Right cardiac atrium (tissue), 5 donors: ENCODE results near the gene TTN. TPM values are rescaled to one million over a fixed set of nuclear protein-coding genes. Genes with fewer than 3 reads are reported as not detected.
A peak's percentile ranks its signal among the peaks of the same experiment; 100 is the strongest.

Source experiments
- ATAC-seq, 2 donors: fragments of 200-7000 bp; cut with Tn5 transposase; one replicate each; pipeline versions ENCODE4 v1.8.0 to v1.9.1; 2020; ENCODE audit warnings: moderate library complexity in 2 of 2, mild to moderate bottlenecking in 1 of 2
- DNase-seq, 3 donors: peaks; one replicate each; pipeline ENCODE4 v3.0.0-alpha.2; 2020
- H3K27ac ChIP-seq: one replicate; pipeline ENCODE4 v1.5.1; 2013; ENCODE audit warnings: mild to moderate bottlenecking, low read length, control low read depth, moderate library complexity
- H3K27me3 ChIP-seq: one replicate; pipeline ENCODE4 v1.6.1; 2013; ENCODE audit not compliant: control insufficient read depth, insufficient read depth
- H3K4me1 ChIP-seq: one replicate; pipeline ENCODE4 v1.6.1; 2013; ENCODE audit warnings: low read length; ENCODE audit not compliant: control insufficient read depth, insufficient read depth
- H3K4me3 ChIP-seq: one replicate; pipeline ENCODE4 v1.5.1; 2013; ENCODE audit warnings: low read length, control low read depth
- H3K9me3 ChIP-seq: one replicate; pipeline ENCODE4 v1.6.1; 2013; ENCODE audit warnings: low read length; ENCODE audit not compliant: control insufficient read depth
- WGBS: extraction: QIAGEN DNeasy Blood & Tissue Kit; methylation state at CpG from one replicate; pipeline ENCODE4 v1.1.7; 2013; 5-methylcytosine and 5-hydroxymethylcytosine counted together
- intact Hi-C, 4 donors: fragments of 100-400 bp; cut with DNase I; formaldehyde crosslinking; loops; one replicate each; pipeline versions ENCODE4 v1.11.0 to v1.14.0; 2022 to 2023
- polyA plus RNA-seq: library from polyadenylated mRNA; stranded (reverse); fragments of 200-250 nt; gene quantifications from one replicate; pipeline ENCODE4 v1.2.3, GENCODE V29; 2013
- total RNA-seq, 4 donors: library from RNA; stranded (reverse); fragmentation: NEBNext Ultra II Directional; extraction: Animal tissue kit (Norgen Biotek cat#: 25700); gene quantifications; one replicate each; pipeline ENCODE4 v1.2.1, GENCODE V29; 2021
- donor health status: healthy with polysubstance abuse.
- donor health status: DM: no; HTN: yes; CAD: no.
- donor health status: DM: no; HTN: no; CAD: no.
- donor health status: DM: no; HTN: yes; CAD: no; lungs with severe emphysema.
- donor health status: DM: yes; HTN: yes; CAD: no.

TTN gene
- total and polyA plus RNA-seq, 5 donors = 266 to 2,179 (median 1,828) TPM

GRCh38 chr2:178627401-178627800 lies 179.8 kb downstream of the TTN start:
- Histone ChIP-seq H3K27me3 (no peaks in the 10 kb centered on the region), H3K4me1 (no peaks in the 10 kb centered on the region), H3K27ac (no peak overlapping the region), H3K4me3 (peak overlapping the region; percentile 45), H3K9me3 (no peaks in the 10 kb centered on the region)
- ATAC-seq = no peak
- DNase-seq = no peak
- WGBS = 60% methylated on average over 1 of the region's 1 CpG
- intact Hi-C loops = no loop called here

- 97% methylated on average over 1 of the region's 1 CpG for WGBS
- H3K4me3 ChIP-seq = no peak overlapping the region
- DNase-seq (no peak), ATAC-seq (no peak)
- no peaks in the 10 kb centered on the region for H3K4me1 ChIP-seq
- H3K27ac ChIP-seq = no peak overlapping the region
- intact Hi-C loops = no loop called here
- H3K9me3 ChIP-seq = no peaks in the 10 kb centered on the region
- no peaks in the 10 kb centered on the region for H3K27me3 ChIP-seq
Measured at GRCh38 chr2:178615969-178616368, 191.3 kb downstream of the TTN start.

DNA sequence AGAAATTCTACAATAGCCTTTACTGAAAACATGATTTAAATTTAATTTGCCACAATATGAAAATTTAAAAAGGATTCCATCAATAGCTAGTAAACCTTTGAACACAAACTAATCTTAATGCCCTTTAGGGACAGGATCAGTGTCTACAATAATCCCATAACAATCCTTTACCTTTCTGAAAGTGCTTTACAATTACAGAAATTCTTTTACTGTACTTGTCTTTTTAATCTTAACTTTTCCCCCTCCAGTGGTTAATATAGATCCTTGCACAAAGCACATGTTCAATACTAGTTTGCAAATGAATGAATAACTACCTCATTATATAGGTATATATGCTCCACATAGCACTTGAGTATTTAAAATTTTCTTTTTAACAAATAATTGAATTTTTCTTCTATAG lies 204.3 kb downstream of the TTN start:
- Histone ChIP-seq H3K4me1 (no peaks in the 10 kb centered on the region), H3K27ac (no peak overlapping the region), H3K9me3 (no peaks in the 10 kb centered on the region), H3K4me3 (no peak overlapping the region), H3K27me3 (no peaks in the 10 kb centered on the region)
- DNase-seq (no peak), ATAC-seq (no peak)
- intact Hi-C loops = no loop called here

DNA sequence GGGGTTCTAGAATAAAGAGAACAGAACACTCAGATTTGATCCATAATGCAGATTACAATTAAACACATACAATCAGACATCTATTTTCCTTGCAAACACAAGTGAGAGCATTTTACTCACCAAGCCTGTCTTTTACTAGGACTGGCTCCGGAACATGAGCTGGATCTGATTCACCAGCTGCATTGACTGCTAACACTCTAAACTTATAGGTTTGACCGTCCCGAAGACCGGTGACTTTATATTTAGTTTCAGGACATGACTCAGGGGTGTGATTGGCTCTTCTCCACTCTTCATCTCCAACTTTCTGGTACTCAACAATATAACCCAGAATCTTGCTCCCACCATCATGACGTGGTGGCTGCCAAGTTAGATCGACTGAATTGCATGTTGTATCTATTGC lies 214.6 kb downstream of the TTN start:
- H3K27ac ChIP-seq = no peak overlapping the region
- 85% methylated on average over 6 of the region's 6 CpGs for WGBS
- no peak for ATAC-seq

DNA sequence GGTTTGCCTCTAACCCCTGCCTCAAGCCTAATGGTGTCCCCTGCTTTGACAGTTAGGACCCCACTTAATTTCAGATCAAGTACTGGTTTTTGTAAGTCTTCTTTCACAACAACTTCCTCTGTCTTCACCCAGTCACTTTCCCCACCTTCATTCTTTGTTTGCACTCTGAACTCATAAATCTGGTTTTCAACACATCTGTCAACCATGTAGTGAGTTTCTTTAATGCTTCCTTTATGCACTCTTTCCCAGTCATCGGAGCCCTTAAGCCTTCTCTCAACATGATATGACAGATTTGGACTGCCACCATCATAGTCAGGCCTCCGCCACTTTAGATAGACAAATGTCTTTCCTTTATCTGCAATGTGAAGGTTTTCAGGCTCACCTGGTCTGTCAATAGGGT lies 217.9 kb downstream of the TTN start:
- Histone ChIP-seq H3K4me1 (no peaks in the 10 kb centered on the region), H3K27me3 (no peaks in the 10 kb centered on the region), H3K27ac (no peak overlapping the region), H3K9me3 (no peaks in the 10 kb centered on the region), H3K4me3 (no peak overlapping the region)
- no peak for ATAC-seq
- intact Hi-C loops = no loop called here
- no peak for DNase-seq
- WGBS = 74% methylated on average over 2 of the region's 2 CpGs

More for the DNA sequence above, 214.6 kb downstream of the TTN start:
- Histone ChIP-seq H3K27me3 (no peaks in the 10 kb centered on the region), H3K4me1 (no peaks in the 10 kb centered on the region), H3K4me3 (no peak overlapping the region), H3K9me3 (no peaks in the 10 kb centered on the region)
- DNase-seq = no peak
- intact Hi-C loops = no loop called here

DNA sequence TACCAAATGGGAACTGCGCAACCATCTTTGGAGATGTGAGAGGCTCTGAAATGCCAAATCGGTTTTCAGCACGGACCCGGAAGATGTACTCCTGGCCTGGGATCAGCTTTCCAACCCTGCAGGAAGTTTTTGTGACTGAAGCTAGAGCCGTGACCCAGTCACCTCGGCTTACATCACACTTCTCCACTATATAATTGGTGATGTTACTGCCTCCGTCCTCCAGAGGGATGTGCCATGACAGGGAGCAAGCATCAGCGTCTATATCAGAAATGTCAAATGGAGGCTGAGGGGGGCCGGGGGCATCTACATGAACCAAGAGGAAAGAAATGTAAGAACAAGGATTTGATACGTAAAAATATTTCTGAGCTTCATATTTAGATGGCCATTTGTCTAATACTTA lies 222.6 kb downstream of the TTN start:
- DNase-seq (no peak), ATAC-seq (peak in 1 of 2 donors; percentile 12)
- H3K27me3 ChIP-seq = no peaks in the 10 kb centered on the region
- intact Hi-C loops = no loop called here
- no peaks in the 10 kb centered on the region for H3K9me3 ChIP-seq
- H3K4me1 ChIP-seq = no peaks in the 10 kb centered on the region
- 83% methylated on average over 10 of the region's 10 CpGs for WGBS
- H3K4me3 ChIP-seq = no peak overlapping the region
- H3K27ac ChIP-seq = no peak overlapping the region

DNA sequence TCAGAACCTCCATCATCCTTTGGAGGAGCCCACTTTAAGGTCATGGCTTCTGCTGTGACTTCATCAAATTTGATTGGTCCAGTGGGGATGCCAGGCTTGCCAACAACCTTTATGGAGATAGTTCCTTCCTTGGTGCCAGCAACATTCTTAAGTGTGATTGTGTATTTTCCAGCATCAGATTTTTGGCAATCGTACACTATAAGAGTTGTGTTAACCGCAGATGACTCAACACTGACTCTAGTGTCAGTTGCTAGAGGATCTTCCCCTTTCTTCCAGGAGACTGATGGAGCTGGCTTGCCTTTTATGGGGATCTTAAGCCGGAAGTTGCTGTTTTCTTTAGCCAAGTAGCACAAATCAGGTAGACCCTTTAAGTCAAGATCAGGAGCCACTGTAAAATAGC lies 228.2 kb downstream of the TTN start:
- Histone ChIP-seq H3K4me3 (no peak overlapping the region), H3K27ac (no peak overlapping the region), H3K9me3 (no peaks in the 10 kb centered on the region), H3K4me1 (no peaks in the 10 kb centered on the region), H3K27me3 (no peaks in the 10 kb centered on the region)
- DNase-seq (no peak), ATAC-seq (no peak)
- intact Hi-C loops = no loop called here
- 76% methylated on average over 3 of the region's 3 CpGs for WGBS

DNA sequence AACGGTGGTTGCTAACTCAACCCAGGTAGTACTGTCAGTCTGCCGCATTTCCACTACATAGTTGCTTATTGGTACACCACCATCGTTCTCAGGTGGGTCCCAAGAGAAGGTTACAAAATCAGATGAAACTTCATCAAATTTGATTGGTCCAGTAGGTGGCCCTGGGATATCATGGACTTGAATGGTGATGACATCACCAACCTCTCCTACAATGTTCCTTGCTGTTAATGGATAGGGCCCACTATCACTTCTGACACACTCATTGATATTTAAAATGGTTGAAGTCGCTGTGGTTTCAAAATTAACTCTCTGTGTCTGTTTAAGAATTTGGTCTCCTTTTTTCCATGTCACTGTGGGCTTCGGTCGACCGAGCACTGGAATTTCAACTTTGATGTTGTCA lies 232.4 kb downstream of the TTN start:
- 79% methylated on average over 7 of the region's 7 CpGs for WGBS
- no peaks in the 10 kb centered on the region for H3K4me1 ChIP-seq
- intact Hi-C loops = no loop called here
- ATAC-seq = no peak
- no peaks in the 10 kb centered on the region for H3K9me3 ChIP-seq
- no peaks in the 10 kb centered on the region for H3K27me3 ChIP-seq
- H3K4me3 ChIP-seq = no peak overlapping the region
- H3K27ac ChIP-seq = no peak overlapping the region
- no peak for DNase-seq

DNA sequence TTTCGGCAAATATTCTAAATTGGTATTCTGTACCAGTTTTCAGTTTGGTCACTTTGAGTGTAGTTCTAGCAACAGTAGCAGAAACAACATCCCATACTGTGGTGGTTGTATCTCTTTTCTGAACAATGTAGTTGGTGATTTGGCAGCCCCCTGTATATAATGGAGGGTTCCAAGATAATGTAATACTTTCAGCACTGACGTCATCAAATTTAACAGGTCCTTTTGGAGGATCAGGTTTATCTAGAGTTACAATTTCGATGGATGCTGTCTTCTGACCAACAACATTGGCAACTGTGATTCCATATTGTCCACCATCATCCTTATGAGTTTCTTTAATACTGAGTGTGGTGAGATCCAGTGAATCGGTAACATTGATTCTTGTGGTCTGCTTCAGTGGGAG lies 239.0 kb downstream of the TTN start:
- H3K4me1 ChIP-seq = no peaks in the 10 kb centered on the region

DNA sequence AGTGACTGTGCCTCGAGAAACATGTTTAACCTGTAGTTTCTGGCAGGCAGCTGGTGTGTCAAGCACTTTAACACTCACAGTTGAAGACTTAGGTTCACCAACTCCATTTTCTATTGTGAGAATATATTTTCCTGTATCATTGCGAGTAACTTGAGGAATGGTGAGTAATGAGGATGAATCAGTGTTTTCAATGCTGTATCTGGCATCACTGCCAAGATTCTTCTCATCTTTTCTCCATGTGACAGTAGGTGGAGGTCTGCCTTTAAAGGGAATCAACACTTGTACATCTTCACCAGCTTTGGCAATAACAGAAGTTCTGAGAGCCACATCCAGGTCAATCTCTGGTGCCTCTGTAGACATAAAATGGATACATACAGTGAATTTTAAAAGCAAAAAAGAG lies 254.2 kb downstream of the TTN start:
- Histone ChIP-seq H3K27me3 (no peaks in the 10 kb centered on the region), H3K4me3 (no peak overlapping the region), H3K9me3 (no peaks in the 10 kb centered on the region), H3K4me1 (no peaks in the 10 kb centered on the region), H3K27ac (no peak overlapping the region)
- 80% methylated on average over 2 of the region's 2 CpGs for WGBS
- intact Hi-C loops = no loop called here
- no peak for ATAC-seq
- DNase-seq = no peak

More for the DNA sequence above, 239.0 kb downstream of the TTN start:
- ATAC-seq (no peak), DNase-seq (no peak)
- H3K9me3 ChIP-seq = no peaks in the 10 kb centered on the region
- H3K27me3 ChIP-seq = no peaks in the 10 kb centered on the region
- intact Hi-C loops = no loop called here
- WGBS = 83% methylated on average over 4 of the region's 4 CpGs
- H3K27ac ChIP-seq = no peak overlapping the region
- no peak overlapping the region for H3K4me3 ChIP-seq

- DNase-seq (no peak), ATAC-seq (no peak)
- Histone ChIP-seq H3K4me3 (no peak overlapping the region), H3K9me3 (no peaks in the 10 kb centered on the region), H3K27ac (no peak overlapping the region), H3K27me3 (no peaks in the 10 kb centered on the region), H3K4me1 (no peaks in the 10 kb centered on the region)
- 92% methylated on average over 2 of the region's 2 CpGs for WGBS
- intact Hi-C loops = no loop called here
Measured at GRCh38 chr2:178550352-178550751, 256.9 kb downstream of the TTN start.

- Histone ChIP-seq H3K4me1 (no peaks in the 10 kb centered on the region), H3K9me3 (no peaks in the 10 kb centered on the region), H3K27ac (no peak overlapping the region), H3K27me3 (no peaks in the 10 kb centered on the region), H3K4me3 (no peak overlapping the region)
- DNase-seq (no peak), ATAC-seq (no peak)
- WGBS = 80% methylated on average over 5 of the region's 5 CpGs
- intact Hi-C loops = no loop called here
Measured at GRCh38 chr2:178542569-178542968, 264.7 kb downstream of the TTN start.
